ENCODE measurements around the gene POLG. TPM values are rescaled to one million over a fixed set of nuclear protein-coding genes. Genes with fewer than 3 reads are reported as not detected.

POLG gene
- polyA plus RNA-seq, 1 donor from 2014 or later: 47.9 TPM

DNA sequence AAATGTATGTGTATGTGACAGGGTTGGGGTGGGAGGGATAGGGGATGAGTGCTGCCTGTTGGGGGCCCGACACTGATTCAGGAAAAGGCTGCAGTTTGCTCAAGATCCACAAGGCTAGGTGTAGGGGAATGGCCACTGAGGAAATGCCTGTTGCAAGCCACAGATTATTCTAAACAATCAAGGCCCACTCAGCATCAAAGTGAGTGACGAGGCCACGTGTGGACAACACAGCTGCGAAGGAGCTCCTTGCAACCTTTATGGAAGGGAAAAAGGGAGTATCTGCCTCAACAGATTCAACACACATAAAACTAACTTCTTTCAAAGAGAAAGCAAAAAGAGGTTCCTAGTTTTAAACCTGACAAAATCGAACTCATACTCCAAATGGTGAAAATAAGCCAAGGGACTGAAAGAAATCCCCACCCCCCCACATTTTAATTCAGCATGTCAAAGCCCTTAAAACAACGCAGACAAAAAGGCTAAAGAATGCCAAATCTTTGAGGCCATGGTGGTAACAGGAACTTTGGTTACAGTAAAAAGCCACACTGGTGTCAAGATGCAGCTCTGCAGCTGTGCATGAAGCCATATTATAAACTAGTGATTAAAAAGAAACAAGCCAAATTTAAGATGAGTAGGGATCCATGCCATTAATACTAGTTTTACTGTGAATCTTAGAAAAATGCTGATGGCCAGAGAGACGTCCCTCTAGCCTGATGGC lies 3.6 kb downstream of the POLG start:
- Histone ChIP-seq H3F3A (ENCODE audit: insufficient read depth, low read length, poor library complexity, severe bottlenecking) (no peaks in the 10 kb centered on the region), H2AFZ (ENCODE audit: low read depth, low read length) (no peak overlapping the region), H4K20me1 (ENCODE audit: insufficient read depth) (peaks cover 3% of the 10 kb centered on the region), H3K4me3 (ENCODE audit: low read length) (peak overlapping the region; percentile 76), H3K4me2 (ENCODE audit: low read length) (peak overlapping the region; percentile 13), H3K27me3 (ENCODE audit: insufficient read depth, low read depth, low read length) (no peaks in the 10 kb centered on the region), H3K9me2 (ENCODE audit: insufficient read depth, low read length) (no peaks in the 10 kb centered on the region), H3K9me3 (ENCODE audit: low read length) (no peaks in the 10 kb centered on the region), H3K36me3 (ENCODE audit: insufficient read depth, low read length) (peaks cover 9% of the 10 kb centered on the region), H3K27ac (ENCODE audit: low read length) (no peak overlapping the region), H3K9ac (ENCODE audit: low read length) (no peak overlapping the region), H3K79me2 (replicated peaks; ENCODE audit: insufficient read depth, low read length) (peaks cover 16% of the 10 kb centered on the region)
- no peak for TF ChIP-seq POLR2AphosphoS5 (IDR thresholded peaks at IDR 0.05)
- TF ChIP-seq EP300 (conservative IDR thresholded peaks at IDR 0.05; ENCODE audit: poor library complexity, severe bottlenecking): no peak
- no peak for TF ChIP-seq TAF1 (IDR thresholded peaks at IDR 0.05; ENCODE audit: low read depth)

DNA sequence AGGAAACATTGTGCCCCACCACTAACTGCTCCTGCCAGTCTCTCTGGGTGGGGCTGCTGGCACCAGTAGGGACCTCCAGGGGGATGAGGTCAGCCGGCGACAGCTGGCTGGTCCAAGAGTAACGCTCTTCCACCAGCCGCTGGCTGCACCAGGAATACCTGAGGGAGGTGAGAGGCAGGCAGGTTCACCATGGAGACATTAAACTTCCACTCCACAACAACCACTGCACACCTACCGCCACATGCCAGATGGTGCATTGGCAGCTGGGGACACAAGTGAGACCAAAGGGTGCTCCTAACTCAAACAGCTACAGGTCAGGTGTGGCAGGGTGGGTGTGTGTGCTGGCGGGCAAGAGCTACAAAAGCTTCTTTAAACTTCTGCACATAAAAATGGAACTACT lies 4.5 kb downstream of the POLG start:
- Histone ChIP-seq H3K27ac (ENCODE audit: low read length) (no peak overlapping the region), H3K36me3 (ENCODE audit: insufficient read depth, low read length) (peaks cover 9% of the 10 kb centered on the region), H4K20me1 (ENCODE audit: insufficient read depth) (peaks cover 3% of the 10 kb centered on the region), H3K79me2 (replicated peaks; ENCODE audit: insufficient read depth, low read length) (peaks cover 16% of the 10 kb centered on the region), H3K27me3 (ENCODE audit: insufficient read depth, low read depth, low read length) (no peaks in the 10 kb centered on the region), H3K4me3 (ENCODE audit: low read length) (no peak overlapping the region), H3K4me2 (ENCODE audit: low read length) (no peak overlapping the region), H2AFZ (ENCODE audit: low read depth, low read length) (no peak overlapping the region), H3K9me3 (ENCODE audit: low read length) (no peaks in the 10 kb centered on the region), H3K9ac (ENCODE audit: low read length) (no peak overlapping the region), H3F3A (ENCODE audit: insufficient read depth, low read length, poor library complexity, severe bottlenecking) (no peaks in the 10 kb centered on the region), H3K9me2 (ENCODE audit: insufficient read depth, low read length) (no peaks in the 10 kb centered on the region)
- TF ChIP-seq EZH2 (IDR thresholded peaks at IDR 0.05; ENCODE audit: borderline replicate concordance, insufficient read depth, low read length, poor library complexity, severe bottlenecking) (no peak), POLR2AphosphoS5 (IDR thresholded peaks at IDR 0.05) (no peak), EP300 (conservative IDR thresholded peaks at IDR 0.05; ENCODE audit: poor library complexity, severe bottlenecking) (no peak), RAD21 (conservative IDR thresholded peaks at IDR 0.05) (no peak), TAF1 (IDR thresholded peaks at IDR 0.05; ENCODE audit: low read depth) (no peak), MXI1 (conservative IDR thresholded peaks at IDR 0.05; ENCODE audit: poor library complexity, severe bottlenecking) (no peak)
- TF ChIP-seq, protein P1, sequence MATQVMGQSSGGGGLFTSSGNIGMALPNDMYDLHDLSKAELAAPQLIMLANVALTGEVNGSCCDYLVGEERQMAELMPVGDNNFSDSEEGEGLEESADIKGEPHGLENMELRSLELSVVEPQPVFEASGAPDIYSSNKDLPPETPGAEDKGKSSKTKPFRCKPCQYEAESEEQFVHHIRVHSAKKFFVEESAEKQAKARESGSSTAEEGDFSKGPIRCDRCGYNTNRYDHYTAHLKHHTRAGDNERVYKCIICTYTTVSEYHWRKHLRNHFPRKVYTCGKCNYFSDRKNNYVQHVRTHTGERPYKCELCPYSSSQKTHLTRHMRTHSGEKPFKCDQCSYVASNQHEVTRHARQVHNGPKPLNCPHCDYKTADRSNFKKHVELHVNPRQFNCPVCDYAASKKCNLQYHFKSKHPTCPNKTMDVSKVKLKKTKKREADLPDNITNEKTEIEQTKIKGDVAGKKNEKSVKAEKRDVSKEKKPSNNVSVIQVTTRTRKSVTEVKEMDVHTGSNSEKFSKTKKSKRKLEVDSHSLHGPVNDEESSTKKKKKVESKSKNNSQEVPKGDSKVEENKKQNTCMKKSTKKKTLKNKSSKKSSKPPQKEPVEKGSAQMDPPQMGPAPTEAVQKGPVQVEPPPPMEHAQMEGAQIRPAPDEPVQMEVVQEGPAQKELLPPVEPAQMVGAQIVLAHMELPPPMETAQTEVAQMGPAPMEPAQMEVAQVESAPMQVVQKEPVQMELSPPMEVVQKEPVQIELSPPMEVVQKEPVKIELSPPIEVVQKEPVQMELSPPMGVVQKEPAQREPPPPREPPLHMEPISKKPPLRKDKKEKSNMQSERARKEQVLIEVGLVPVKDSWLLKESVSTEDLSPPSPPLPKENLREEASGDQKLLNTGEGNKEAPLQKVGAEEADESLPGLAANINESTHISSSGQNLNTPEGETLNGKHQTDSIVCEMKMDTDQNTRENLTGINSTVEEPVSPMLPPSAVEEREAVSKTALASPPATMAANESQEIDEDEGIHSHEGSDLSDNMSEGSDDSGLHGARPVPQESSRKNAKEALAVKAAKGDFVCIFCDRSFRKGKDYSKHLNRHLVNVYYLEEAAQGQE (IDR thresholded peaks at IDR 0.05; ENCODE audit: borderline replicate concordance): no peak
- TF ChIP-seq, protein P2, sequence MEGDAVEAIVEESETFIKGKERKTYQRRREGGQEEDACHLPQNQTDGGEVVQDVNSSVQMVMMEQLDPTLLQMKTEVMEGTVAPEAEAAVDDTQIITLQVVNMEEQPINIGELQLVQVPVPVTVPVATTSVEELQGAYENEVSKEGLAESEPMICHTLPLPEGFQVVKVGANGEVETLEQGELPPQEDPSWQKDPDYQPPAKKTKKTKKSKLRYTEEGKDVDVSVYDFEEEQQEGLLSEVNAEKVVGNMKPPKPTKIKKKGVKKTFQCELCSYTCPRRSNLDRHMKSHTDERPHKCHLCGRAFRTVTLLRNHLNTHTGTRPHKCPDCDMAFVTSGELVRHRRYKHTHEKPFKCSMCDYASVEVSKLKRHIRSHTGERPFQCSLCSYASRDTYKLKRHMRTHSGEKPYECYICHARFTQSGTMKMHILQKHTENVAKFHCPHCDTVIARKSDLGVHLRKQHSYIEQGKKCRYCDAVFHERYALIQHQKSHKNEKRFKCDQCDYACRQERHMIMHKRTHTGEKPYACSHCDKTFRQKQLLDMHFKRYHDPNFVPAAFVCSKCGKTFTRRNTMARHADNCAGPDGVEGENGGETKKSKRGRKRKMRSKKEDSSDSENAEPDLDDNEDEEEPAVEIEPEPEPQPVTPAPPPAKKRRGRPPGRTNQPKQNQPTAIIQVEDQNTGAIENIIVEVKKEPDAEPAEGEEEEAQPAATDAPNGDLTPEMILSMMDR (IDR thresholded peaks at IDR 0.05; ENCODE audit: poor library complexity, severe bottlenecking): no peak

Measured in neural cell (in vitro differentiated cells).